ENCODE data around the gene OBSCN. TPM values are rescaled to one million over a fixed set of nuclear protein-coding genes. Genes with fewer than 3 reads are reported as not detected.
A peak's percentile ranks its signal among the peaks of the same experiment; 100 is the strongest.

OBSCN gene, protein sequence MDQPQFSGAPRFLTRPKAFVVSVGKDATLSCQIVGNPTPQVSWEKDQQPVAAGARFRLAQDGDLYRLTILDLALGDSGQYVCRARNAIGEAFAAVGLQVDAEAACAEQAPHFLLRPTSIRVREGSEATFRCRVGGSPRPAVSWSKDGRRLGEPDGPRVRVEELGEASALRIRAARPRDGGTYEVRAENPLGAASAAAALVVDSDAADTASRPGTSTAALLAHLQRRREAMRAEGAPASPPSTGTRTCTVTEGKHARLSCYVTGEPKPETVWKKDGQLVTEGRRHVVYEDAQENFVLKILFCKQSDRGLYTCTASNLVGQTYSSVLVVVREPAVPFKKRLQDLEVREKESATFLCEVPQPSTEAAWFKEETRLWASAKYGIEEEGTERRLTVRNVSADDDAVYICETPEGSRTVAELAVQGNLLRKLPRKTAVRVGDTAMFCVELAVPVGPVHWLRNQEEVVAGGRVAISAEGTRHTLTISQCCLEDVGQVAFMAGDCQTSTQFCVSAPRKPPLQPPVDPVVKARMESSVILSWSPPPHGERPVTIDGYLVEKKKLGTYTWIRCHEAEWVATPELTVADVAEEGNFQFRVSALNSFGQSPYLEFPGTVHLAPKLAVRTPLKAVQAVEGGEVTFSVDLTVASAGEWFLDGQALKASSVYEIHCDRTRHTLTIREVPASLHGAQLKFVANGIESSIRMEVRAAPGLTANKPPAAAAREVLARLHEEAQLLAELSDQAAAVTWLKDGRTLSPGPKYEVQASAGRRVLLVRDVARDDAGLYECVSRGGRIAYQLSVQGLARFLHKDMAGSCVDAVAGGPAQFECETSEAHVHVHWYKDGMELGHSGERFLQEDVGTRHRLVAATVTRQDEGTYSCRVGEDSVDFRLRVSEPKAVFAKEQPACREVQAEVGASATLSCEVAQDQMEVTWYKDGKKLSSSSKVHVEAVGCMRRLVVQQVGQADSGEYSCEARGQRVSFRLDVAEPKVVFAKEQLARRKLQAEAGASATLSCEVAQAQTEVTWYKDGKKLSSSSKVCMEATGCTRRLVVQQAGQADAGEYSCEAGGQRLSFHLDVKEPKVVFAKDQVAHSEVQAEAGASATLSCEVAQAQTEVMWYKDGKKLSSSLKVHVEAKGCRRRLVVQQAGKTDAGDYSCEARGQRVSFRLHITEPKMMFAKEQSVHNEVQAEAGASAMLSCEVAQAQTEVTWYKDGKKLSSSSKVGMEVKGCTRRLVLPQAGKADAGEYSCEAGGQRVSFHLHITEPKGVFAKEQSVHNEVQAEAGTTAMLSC (N-terminal part only)
- total RNA-seq (100 to 1,000 TPM; 238 to 460 (median 354) TPM), polyA plus RNA-seq (100 to 1,000 TPM; 155 to 524 TPM)
- long read RNA-seq, donor 1, partial matches to known transcripts: 312 of 434 reads
- long read RNA-seq, donor 1, other reads (novel, unspliced or antisense): 122 of 434 reads
- long read RNA-seq, donor 2, partial matches to known transcripts: 420 of 448 reads
- long read RNA-seq, donor 2, other reads (novel, unspliced or antisense): 28 of 448 reads
- long read RNA-seq, donor 3, partial matches to known transcripts: 362 of 408 reads
- long read RNA-seq, donor 3, other reads (novel, unspliced or antisense): 46 of 408 reads

DNA sequence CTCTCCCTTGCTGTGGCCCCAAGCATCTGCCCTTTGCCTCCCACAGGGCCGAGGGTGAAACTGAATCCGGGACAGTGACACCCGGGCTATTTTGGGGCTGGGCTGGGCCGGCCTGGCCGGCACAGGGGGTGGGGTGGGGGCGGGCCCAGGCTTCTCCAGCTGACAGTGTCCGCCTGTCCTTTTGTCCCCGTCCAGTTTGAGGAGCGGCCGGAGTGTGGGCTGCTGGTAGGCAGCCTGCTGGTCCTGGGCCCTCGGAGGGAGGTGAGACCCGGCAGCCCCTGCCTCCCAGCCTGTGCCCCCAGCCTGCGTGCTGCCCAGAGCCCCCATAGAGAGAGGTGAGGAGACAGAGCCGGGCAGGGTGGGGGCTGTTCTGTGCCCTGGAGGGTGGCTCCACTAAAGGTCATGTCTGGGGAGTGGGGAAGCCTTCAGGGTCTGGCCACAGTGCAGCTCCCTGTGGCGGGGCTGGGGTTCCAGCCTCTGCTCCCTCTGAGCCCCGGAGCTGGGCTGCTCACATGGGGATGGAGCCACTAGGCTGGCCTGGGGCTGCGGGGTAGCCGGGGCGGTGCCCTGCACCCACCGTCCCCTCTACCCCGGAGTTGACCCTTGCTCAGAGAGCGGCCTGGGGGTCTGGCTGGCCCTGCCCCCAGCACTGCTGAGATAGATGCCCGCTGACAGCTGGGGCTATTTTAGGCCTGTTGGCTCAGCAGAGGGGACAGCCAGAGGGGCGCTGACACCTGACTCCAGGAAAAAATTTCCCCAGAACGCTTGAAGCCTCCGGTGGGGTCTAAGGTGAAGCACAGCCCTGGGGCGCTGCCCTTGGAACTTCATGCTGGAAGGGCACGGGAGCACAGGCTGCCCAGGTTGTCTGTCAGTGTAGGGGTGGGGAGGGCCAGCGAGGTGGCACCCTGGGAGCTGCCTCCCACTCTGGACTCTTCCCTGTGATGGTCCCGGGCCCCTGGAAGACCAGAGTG, at the start of gene OBSCN:
Gene OBSCN, plus strand, starts transcription at position 194 of the 971 bp plus-strand sequence. CDS start 3,740 bp downstream, outside the sequence.
- peak; percentile 59 to 80 (median 72) for ATAC-seq
- Histone ChIP-seq H3K27ac (peak within 1 kb of the TSS; percentile 82 to 100 (median 95)), H3K4me3 (peak within 1 kb of the TSS; percentile 20 to 93 (median 67)), H3K27me3 (peaks cover 0 to 6% (median 0%) of the 10 kb centered on the region in 9 donors), H3K4me1 (peaks cover 0 to 57% (median 21%) of the 10 kb centered on the region in 12 donors), H3K36me3 (peaks cover 0 to 11% (median 0%) of the 10 kb centered on the region in 9 donors), H3K9me3 (no peaks in the 10 kb centered on the region)
- intact Hi-C loops (cut with DNase I): loop anchor here in 6 of 10 donors (1.0 to 5.0 kb wide), 3 partner anchors 41 to 42 kb away; partner anchors contain the start of gene IBA57 (in 3 of the 6)
- TF ChIP-seq, protein P1, sequence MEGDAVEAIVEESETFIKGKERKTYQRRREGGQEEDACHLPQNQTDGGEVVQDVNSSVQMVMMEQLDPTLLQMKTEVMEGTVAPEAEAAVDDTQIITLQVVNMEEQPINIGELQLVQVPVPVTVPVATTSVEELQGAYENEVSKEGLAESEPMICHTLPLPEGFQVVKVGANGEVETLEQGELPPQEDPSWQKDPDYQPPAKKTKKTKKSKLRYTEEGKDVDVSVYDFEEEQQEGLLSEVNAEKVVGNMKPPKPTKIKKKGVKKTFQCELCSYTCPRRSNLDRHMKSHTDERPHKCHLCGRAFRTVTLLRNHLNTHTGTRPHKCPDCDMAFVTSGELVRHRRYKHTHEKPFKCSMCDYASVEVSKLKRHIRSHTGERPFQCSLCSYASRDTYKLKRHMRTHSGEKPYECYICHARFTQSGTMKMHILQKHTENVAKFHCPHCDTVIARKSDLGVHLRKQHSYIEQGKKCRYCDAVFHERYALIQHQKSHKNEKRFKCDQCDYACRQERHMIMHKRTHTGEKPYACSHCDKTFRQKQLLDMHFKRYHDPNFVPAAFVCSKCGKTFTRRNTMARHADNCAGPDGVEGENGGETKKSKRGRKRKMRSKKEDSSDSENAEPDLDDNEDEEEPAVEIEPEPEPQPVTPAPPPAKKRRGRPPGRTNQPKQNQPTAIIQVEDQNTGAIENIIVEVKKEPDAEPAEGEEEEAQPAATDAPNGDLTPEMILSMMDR (IDR thresholded peaks at IDR 0.05): no peak
- peak; percentile 90 to 93 for TF ChIP-seq POLR2A (IDR thresholded peaks at IDR 0.05)
- 22 to 27% (median 25%) methylated on average over 10 to 30 of the region's 30 CpGs for WGBS, 4 donors
- DNase-seq: peak; percentile 75 to 83 (median 81)

DNA sequence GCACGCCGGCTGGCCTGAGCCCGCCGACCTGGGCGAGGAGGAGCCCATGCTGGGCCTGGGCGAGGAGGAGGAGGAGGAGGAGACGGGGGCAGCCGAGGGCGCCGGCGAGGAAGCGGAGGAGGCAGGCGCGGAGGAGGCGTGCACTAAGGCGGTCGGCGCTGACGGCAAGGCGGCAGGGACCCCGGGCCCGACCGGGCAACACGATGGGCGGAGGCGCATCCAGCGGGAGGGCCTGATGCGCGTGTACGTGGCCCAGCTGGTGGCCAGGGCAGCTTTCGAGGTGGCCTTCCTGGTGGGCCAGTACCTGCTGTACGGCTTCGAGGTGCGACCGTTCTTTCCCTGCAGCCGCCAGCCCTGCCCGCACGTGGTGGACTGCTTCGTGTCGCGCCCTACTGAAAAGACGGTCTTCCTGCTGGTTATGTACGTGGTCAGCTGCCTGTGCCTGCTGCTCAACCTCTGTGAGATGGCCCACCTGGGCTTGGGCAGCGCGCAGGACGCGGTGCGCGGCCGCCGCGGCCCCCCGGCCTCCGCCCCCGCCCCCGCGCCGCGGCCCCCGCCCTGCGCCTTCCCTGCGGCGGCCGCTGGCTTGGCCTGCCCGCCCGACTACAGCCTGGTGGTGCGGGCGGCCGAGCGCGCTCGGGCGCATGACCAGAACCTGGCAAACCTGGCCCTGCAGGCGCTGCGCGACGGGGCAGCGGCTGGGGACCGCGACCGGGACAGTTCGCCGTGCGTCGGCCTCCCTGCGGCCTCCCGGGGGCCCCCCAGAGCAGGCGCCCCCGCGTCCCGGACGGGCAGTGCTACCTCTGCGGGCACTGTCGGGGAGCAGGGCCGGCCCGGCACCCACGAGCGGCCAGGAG, 49.5 kb upstream of the OBSCN start:
- no peak for TF ChIP-seq POLR2A (IDR thresholded peaks at IDR 0.05)
- TF ChIP-seq, protein P1 (IDR thresholded peaks at IDR 0.05): no peak
- ATAC-seq (no peak), DNase-seq (peak in 3 of 5 donors; percentile 23 to 47 (median 23))
- no peak overlapping the region for H3K27ac ChIP-seq
- peaks cover 0 to 36% (median 22%) of the 10 kb centered on the region in 12 donors for H3K4me1 ChIP-seq
- 35 to 59% (median 40%) methylated on average over 42 to 98 of the region's 98 CpGs for WGBS, 4 donors
- H3K27me3 ChIP-seq: peaks cover 0 to 24% (median 0%) of the 10 kb centered on the region in 9 donors
- no peak overlapping the region for H3K4me3 ChIP-seq
- intact Hi-C loops (cut with DNase I): no loop called here
- H3K36me3 ChIP-seq: no peaks in the 10 kb centered on the region
- H3K9me3 ChIP-seq: no peaks in the 10 kb centered on the region

All from heart left ventricle (tissue), 16 donors.